ENCODE data around the gene CYP2J2. TPM values are rescaled to one million over a fixed set of nuclear protein-coding genes. Genes with fewer than 3 reads are reported as not detected.

CYP2J2 gene
- total RNA-seq, 3 donors from 2014 or later = 21.8 to 58.6 (median 45.6) TPM

DNA sequence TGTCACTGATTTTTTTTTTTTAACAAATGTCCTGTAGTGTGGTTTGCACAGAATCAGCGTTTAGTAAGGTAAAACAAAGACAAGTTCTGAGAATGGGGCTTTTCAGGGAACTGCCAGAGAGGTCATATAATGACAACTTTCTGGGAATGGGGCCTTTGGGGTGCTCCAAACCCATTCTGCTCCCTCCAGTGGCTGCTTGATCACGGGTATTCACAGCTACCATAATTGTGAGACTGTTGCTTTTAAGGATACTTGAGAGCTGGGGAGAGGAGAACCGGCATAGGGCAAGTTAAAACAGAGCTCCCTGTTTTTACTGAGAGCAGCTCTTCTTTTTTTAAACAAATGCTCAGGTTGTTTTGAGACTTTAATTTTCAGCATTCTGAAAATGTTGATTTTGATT, 48.2 kb downstream of the CYP2J2 start:
- H3K9me3 ChIP-seq = no peaks in the 10 kb centered on the region
- DNase-seq (no peak), ATAC-seq (no peak)
- intact Hi-C loops (cut with DNase I, micrococcal nuclease) = loop anchor here in 1 of 2 donors (2.0 kb wide), 1 partner anchor 68 kb away; no protein-coding TSS in a partner anchor
- H3K4me3 ChIP-seq = no peak overlapping the region
- no peaks in the 10 kb centered on the region for H3K36me3 ChIP-seq (ENCODE audit: low read depth)
- H3K4me1 ChIP-seq (ENCODE audit: low read depth) = peaks cover 7% of the 10 kb centered on the region
- TF ChIP-seq, protein P1, sequence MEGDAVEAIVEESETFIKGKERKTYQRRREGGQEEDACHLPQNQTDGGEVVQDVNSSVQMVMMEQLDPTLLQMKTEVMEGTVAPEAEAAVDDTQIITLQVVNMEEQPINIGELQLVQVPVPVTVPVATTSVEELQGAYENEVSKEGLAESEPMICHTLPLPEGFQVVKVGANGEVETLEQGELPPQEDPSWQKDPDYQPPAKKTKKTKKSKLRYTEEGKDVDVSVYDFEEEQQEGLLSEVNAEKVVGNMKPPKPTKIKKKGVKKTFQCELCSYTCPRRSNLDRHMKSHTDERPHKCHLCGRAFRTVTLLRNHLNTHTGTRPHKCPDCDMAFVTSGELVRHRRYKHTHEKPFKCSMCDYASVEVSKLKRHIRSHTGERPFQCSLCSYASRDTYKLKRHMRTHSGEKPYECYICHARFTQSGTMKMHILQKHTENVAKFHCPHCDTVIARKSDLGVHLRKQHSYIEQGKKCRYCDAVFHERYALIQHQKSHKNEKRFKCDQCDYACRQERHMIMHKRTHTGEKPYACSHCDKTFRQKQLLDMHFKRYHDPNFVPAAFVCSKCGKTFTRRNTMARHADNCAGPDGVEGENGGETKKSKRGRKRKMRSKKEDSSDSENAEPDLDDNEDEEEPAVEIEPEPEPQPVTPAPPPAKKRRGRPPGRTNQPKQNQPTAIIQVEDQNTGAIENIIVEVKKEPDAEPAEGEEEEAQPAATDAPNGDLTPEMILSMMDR (IDR thresholded peaks at IDR 0.05) = no peak

DNA sequence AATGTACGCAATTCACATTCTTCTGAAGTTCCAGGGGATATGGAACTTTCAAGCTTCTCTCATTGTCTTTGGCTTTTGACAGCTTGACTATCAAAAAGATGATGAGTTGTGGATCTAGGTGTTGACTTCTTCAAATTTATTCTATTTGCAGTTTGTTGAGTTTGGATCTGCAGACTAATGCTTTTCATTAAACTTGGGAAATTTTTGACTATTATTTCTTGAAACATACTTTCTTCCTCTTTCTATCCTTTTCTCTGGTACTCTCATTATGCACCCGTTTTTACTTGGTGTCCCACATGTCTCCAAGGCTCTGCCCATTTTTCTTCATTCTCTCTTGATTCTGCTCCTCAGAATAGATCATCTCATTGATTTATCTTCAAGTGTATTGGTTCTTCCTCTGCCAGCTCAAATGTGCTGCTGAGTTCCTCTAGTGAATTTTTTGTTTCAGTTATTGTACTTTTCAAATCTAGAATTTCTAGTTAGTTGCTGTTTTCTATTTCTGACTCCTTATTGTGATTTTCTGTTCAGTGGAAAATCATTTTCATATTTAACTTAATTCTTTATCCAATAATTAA, 49.4 kb downstream of the CYP2J2 start:
- TF ChIP-seq, protein P1 (IDR thresholded peaks at IDR 0.05) = no peak
- Histone ChIP-seq H3K4me3 (no peak overlapping the region), H3K4me1 (ENCODE audit: low read depth) (peaks cover 7% of the 10 kb centered on the region), H3K36me3 (ENCODE audit: low read depth) (no peaks in the 10 kb centered on the region), H3K9me3 (no peaks in the 10 kb centered on the region)
- DNase-seq (no peak), ATAC-seq (no peak)
- intact Hi-C loops (cut with DNase I, micrococcal nuclease) = no loop called here

DNA sequence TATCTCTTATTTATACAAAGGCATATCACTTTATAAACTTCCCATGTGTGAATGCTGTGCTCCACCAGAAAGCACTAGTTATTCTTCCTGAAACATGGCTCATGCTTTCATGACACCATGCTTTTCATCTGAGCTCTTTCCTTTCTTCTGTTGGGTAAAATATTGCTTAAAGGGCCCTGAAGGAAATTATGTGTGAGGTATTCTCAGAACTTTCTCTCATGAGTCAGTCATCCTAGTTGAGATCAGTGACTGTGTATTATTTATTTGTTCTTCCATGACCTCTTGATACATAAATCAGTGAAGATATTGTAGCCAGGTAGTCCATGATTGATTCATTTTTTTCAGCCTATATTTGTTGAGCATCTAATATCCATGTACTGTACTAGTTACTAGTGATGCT, 54.8 kb downstream of the CYP2J2 start:
- DNase-seq = no peak
- H3K36me3 ChIP-seq (ENCODE audit: low read depth) = no peaks in the 10 kb centered on the region
- ATAC-seq = no peak
- H3K9me3 ChIP-seq = no peaks in the 10 kb centered on the region
- TF ChIP-seq, protein P1 (IDR thresholded peaks at IDR 0.05) = no peak
- no peaks in the 10 kb centered on the region for H3K4me1 ChIP-seq (ENCODE audit: low read depth)
- no peak overlapping the region for H3K4me3 ChIP-seq
- intact Hi-C loops (cut with DNase I, micrococcal nuclease) = no loop called here

DNA sequence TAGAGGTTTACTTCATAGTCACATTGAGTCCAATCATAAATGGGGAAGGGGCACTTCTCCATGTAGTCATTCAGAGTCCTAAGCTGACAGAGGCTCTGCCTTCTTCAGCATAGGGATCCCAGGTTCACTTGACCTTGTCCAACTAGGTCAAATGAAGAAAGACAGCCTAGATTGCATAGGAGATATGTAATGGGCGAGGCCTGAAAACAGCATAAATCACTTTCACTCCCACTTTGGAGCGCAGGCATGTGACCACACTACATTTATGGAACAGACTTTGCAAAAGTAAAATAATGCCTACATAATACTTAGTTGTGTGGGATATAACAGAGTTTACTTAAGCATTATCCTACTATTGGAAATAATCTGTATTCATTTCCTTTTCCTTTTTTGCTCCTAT, 60.1 kb downstream of the CYP2J2 start:
- TF ChIP-seq, protein P1 (IDR thresholded peaks at IDR 0.05) = no peak
- Histone ChIP-seq H3K4me1 (ENCODE audit: low read depth) (no peaks in the 10 kb centered on the region), H3K4me3 (no peak overlapping the region), H3K36me3 (ENCODE audit: low read depth) (no peaks in the 10 kb centered on the region), H3K9me3 (no peaks in the 10 kb centered on the region)
- intact Hi-C loops (cut with DNase I, micrococcal nuclease) = no loop called here
- ATAC-seq = peak; percentile 65
- no peak for DNase-seq

DNA sequence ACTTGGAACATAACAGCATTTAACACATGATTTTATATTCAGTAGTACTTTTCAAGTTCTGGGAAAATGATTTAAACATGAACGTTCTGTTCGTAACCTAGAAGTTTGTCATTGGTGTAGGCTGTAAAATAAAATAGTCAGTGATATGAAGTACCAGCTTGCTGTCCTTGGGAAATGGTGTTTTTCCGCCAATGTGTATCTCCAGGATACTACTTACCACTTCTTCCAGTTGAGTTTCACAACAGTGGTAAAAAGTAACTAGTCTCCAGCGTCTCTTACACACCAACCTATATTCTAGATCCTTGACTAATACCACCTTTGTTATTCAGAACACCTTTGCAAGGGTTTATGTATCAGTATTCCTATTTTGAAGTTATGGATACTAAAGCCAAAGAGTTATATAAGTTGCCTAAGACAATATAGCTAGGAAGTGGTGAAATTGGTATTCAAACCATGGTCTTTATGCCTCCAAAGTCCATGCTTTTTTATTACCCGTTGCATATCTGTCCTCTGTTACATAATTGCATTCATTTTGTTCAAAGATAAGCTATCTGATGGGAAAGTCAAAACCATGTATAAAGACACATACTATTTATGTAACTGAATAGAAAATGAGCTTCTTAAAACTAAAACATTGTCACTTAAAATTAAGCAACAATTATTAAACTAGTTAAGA, 68.8 kb downstream of the CYP2J2 start:
- peak; percentile 82 for ATAC-seq
- TF ChIP-seq, protein P1 (IDR thresholded peaks at IDR 0.05) = no peak

More for the DNA sequence above, 68.8 kb downstream of the CYP2J2 start:
- Histone ChIP-seq H3K36me3 (ENCODE audit: low read depth) (no peaks in the 10 kb centered on the region), H3K4me3 (no peak overlapping the region), H3K9me3 (no peaks in the 10 kb centered on the region), H3K4me1 (ENCODE audit: low read depth) (peaks cover 17% of the 10 kb centered on the region)
- intact Hi-C loops (cut with DNase I, micrococcal nuclease) = no loop called here
- DNase-seq = no peak

Data from mucosa of descending colon (tissue), 3 donors.